Neural cell (in vitro differentiated cells): ENCODE measurements around the gene ANXA1. TPM values are rescaled to one million over a fixed set of nuclear protein-coding genes. Genes with fewer than 3 reads are reported as not detected.

Source experiments
- H2AFZ ChIP-seq: fragments of 200-600, 300-800 bp; sonication (generic), shearing (Covaris generic); 2 replicates; pipeline ENCODE4 v1.6.0; 2014; ENCODE audit warnings: low read depth, mild to moderate bottlenecking, antibody characterized with exemption, low read length, moderate library complexity
- H3F3A ChIP-seq: fragments of 200-600 bp; shearing (Covaris generic); 2 replicates; pipeline ENCODE4 v1.6.1; 2016; ENCODE audit warnings: mild to moderate bottlenecking, moderate library complexity, mixed read lengths, antibody characterized with exemption, low read length; ENCODE audit not compliant: insufficient read depth, poor library complexity, severe bottlenecking
- H3K27ac ChIP-seq: fragments of 200-600, 300-800 bp; sonication (generic), shearing (Covaris generic); 2 replicates; pipeline ENCODE4 v1.5.1; 2014; ENCODE audit warnings: mild to moderate bottlenecking, low read length, moderate library complexity
- H3K27me3 ChIP-seq: fragments of 300-800, 200-600 bp; sonication (generic), shearing (Covaris generic); 2 replicates; pipeline ENCODE4 v1.6.0; 2014; ENCODE audit warnings: mild to moderate bottlenecking, low read depth, low read length, moderate library complexity; ENCODE audit not compliant: insufficient read depth
- H3K36me3 ChIP-seq: fragments of 300-800, 200-600 bp; sonication (generic), shearing (Covaris generic); 2 replicates; pipeline ENCODE4 v1.5.1; 2014; ENCODE audit warnings: mild to moderate bottlenecking, antibody characterized with exemption, low read length, moderate library complexity; ENCODE audit not compliant: insufficient read depth
- H3K4me2 ChIP-seq: fragments of 300-800, 200-600 bp; sonication (generic), shearing (Covaris generic); 2 replicates; pipeline ENCODE4 v1.6.0; 2014; ENCODE audit warnings: mild to moderate bottlenecking, low read length
- H3K4me3 ChIP-seq: fragments of 300-800, 200-600 bp; sonication (generic), shearing (Covaris generic); 2 replicates; pipeline ENCODE4 v1.5.1; 2014; ENCODE audit warnings: mild to moderate bottlenecking, low read length, moderate library complexity
- H3K79me2 ChIP-seq: fragments of 200-600 bp; shearing (Covaris generic); replicated peaks from 2 replicates; pipeline ENCODE4 v1.6.0; 2014; ENCODE audit warnings: mild to moderate bottlenecking, low read length, moderate library complexity; ENCODE audit not compliant: insufficient read depth
- H3K9ac ChIP-seq: fragments of 300-800, 200-600 bp; sonication (generic), shearing (Covaris generic); 2 replicates; pipeline ENCODE4 v1.6.1; 2016; ENCODE audit warnings: mild to moderate bottlenecking, low read length, mixed read lengths
- H3K9me2 ChIP-seq: fragments of 200-600 bp; shearing (Covaris generic); 2 replicates; pipeline ENCODE4 v1.6.1; 2016; ENCODE audit warnings: mild to moderate bottlenecking, low read length, mixed read lengths; ENCODE audit not compliant: insufficient read depth
- H3K9me3 ChIP-seq: fragments of 200-600, 300-800 bp; sonication (generic), shearing (Covaris generic); 2 replicates; pipeline ENCODE4 v1.6.1; 2016; ENCODE audit warnings: mild to moderate bottlenecking, mixed run types, low read length, moderate library complexity, mixed read lengths
- H4K20me1 ChIP-seq: fragments of 200-600 bp; shearing (Covaris generic); 2 replicates; pipeline ENCODE4 v1.6.1; 2016; ENCODE audit warnings: mild to moderate bottlenecking, mixed run types; ENCODE audit not compliant: insufficient read depth
- CTCF ChIP-seq: fragments of 450-650 bp; IDR thresholded peaks from 2 replicates; pipeline ENCODE4 v1.5.1; 2014; ENCODE audit warnings: antibody characterized with exemption, mild to moderate bottlenecking, moderate library complexity; ENCODE audit not compliant: poor library complexity, severe bottlenecking
- EP300 ChIP-seq: fragments of 450-650 bp; conservative IDR thresholded peaks from 2 replicates; pipeline ENCODE4 v1.6.1; 2014; ENCODE audit warnings: antibody characterized with exemption, mild to moderate bottlenecking, moderate library complexity; ENCODE audit not compliant: poor library complexity, severe bottlenecking
- EZH2 ChIP-seq: fragments of 200-600, 300-800 bp; shearing (Covaris generic), sonication (generic); IDR thresholded peaks from 2 replicates; pipeline ENCODE4 v1.6.1; 2014; ENCODE audit warnings: antibody characterized with exemption, low read length, borderline replicate concordance, mild to moderate bottlenecking; ENCODE audit not compliant: insufficient read depth, poor library complexity, severe bottlenecking
- MXI1 ChIP-seq: fragments of 450-650 bp; conservative IDR thresholded peaks from 2 replicates; pipeline ENCODE4 v1.6.1; 2014; ENCODE audit warnings: antibody characterized with exemption, mild to moderate bottlenecking; ENCODE audit not compliant: poor library complexity, severe bottlenecking
- POLR2AphosphoS5 ChIP-seq: IDR thresholded peaks from 2 replicates; pipeline ENCODE4 v1.6.1; 2012
- RAD21 ChIP-seq: fragments of 450-650 bp; conservative IDR thresholded peaks from 2 replicates; pipeline ENCODE4 v1.6.1; 2014; ENCODE audit warnings: antibody characterized with exemption, mild to moderate bottlenecking, moderate library complexity
- REST ChIP-seq: IDR thresholded peaks from 2 replicates; pipeline ENCODE4 v1.6.1; 2012; ENCODE audit warnings: borderline replicate concordance
- SMC3 ChIP-seq: fragments of 450-650 bp; conservative IDR thresholded peaks from 2 replicates; pipeline ENCODE4 v1.6.1; 2014; ENCODE audit warnings: antibody characterized with exemption, mild to moderate bottlenecking, moderate library complexity; ENCODE audit not compliant: poor library complexity
- TAF1 ChIP-seq: IDR thresholded peaks from 2 replicates; pipeline ENCODE4 v1.6.1; 2012; ENCODE audit warnings: low read depth
- polyA plus RNA-seq: library from polyadenylated mRNA; depleted of rRNA; stranded (reverse); fragments of >200 nt; gene quantifications from 2 replicates; pipeline ENCODE4 v1.2.3, GENCODE V29; 2014

Gene ANXA1
- polyA plus RNA-seq, 1 donor from 2014 or later: 5.8 TPM

GRCh38 chr9:73114958-73115357, 36.7 kb upstream of the ANXA1 start:
- Histone ChIP-seq H3K4me3 (no peak overlapping the region), H3K9me3 (no peaks in the 10 kb centered on the region), H3K27ac (no peak overlapping the region), H3K9me2 (no peaks in the 10 kb centered on the region), H3K36me3 (no peaks in the 10 kb centered on the region), H3K9ac (no peak overlapping the region), H3K27me3 (no peaks in the 10 kb centered on the region), H2AFZ (no peak overlapping the region), H4K20me1 (no peaks in the 10 kb centered on the region), H3K4me2 (no peak overlapping the region), H3K79me2 (no peaks in the 10 kb centered on the region), H3F3A (no peaks in the 10 kb centered on the region)
- TF ChIP-seq SMC3 (no peak), POLR2AphosphoS5 (no peak), EP300 (no peak), EZH2 (no peak), CTCF (no peak), RAD21 (no peak), REST (no peak), MXI1 (no peak), TAF1 (no peak)

GRCh38 chr9:73116031-73116430, 35.6 kb upstream of the ANXA1 start:
- Histone ChIP-seq H3K4me2 (no peak overlapping the region), H3K27ac (no peak overlapping the region), H3F3A (no peaks in the 10 kb centered on the region), H3K4me3 (no peak overlapping the region), H2AFZ (no peak overlapping the region), H3K9ac (no peak overlapping the region), H4K20me1 (no peaks in the 10 kb centered on the region), H3K79me2 (no peaks in the 10 kb centered on the region), H3K27me3 (no peaks in the 10 kb centered on the region), H3K9me3 (no peaks in the 10 kb centered on the region), H3K36me3 (no peaks in the 10 kb centered on the region), H3K9me2 (no peaks in the 10 kb centered on the region)
- no peak for TF ChIP-seq MXI1

- TF ChIP-seq TAF1 (no peak), POLR2AphosphoS5 (no peak), EP300 (no peak), REST (no peak), MXI1 (no peak), SMC3 (no peak), CTCF (no peak)
- no peak overlapping the region for H2AFZ ChIP-seq
- no peaks in the 10 kb centered on the region for H3K9me2 ChIP-seq
Measured at GRCh38 chr9:73116880-73117279, 34.8 kb upstream of the ANXA1 start.

More at GRCh38 chr9:73116880-73117279, 34.8 kb upstream of the ANXA1 start:
- Histone ChIP-seq H4K20me1 (no peaks in the 10 kb centered on the region), H3K79me2 (no peaks in the 10 kb centered on the region), H3K9me3 (no peaks in the 10 kb centered on the region), H3K27ac (no peak overlapping the region), H3K9ac (no peak overlapping the region), H3K27me3 (no peaks in the 10 kb centered on the region), H3F3A (no peaks in the 10 kb centered on the region), H3K4me3 (no peak overlapping the region), H3K4me2 (no peak overlapping the region), H3K36me3 (no peaks in the 10 kb centered on the region)
